Small intestine (tissue), 7 donors: ENCODE measurements around the gene PDZK1. TPM values are rescaled to one million over a fixed set of nuclear protein-coding genes. Genes with fewer than 3 reads are reported as not detected.

Experiments used
- DNase-seq, 2 donors: peaks; one replicate each; pipeline versions ENCODE4 v3.0.0 to v3.0.0-alpha.2; 2013
- FAIRE-seq: peaks from 2 replicates; lab custom pipeline; 2012; peaks lifted over from hg19 to GRCh38; lab: Jason Lieb, UNC
- H3K27ac ChIP-seq, 3 donors: one replicate each; pipeline ENCODE4 v1.5.1; 2013; ENCODE audit warnings: low read length in 2 of 3, mild to moderate bottlenecking in 2 of 3, control low read depth in 1 of 3, inconsistent platforms in 1 of 3, low read depth in 1 of 3, moderate library complexity in 1 of 3
- H3K27me3 ChIP-seq, 3 donors: one replicate each; pipeline ENCODE4 v1.6.1; 2013; ENCODE audit warnings: low read length in 3 of 3, inconsistent platforms in 1 of 3; ENCODE audit not compliant: control insufficient read depth in 3 of 3, insufficient read depth in 3 of 3
- H3K36me3 ChIP-seq, 3 donors: one replicate each; pipeline ENCODE4 v1.6.1; 2013; ENCODE audit warnings: low read length in 3 of 3, inconsistent platforms in 1 of 3, low read depth in 1 of 3, mild to moderate bottlenecking in 1 of 3, moderate library complexity in 1 of 3; ENCODE audit not compliant: control insufficient read depth in 3 of 3, insufficient read depth in 2 of 3
- H3K4me1 ChIP-seq, 3 donors: one replicate each; pipeline ENCODE4 v1.6.1; 2013; ENCODE audit warnings: low read length in 2 of 3, inconsistent platforms in 1 of 3, low read depth in 1 of 3, mild to moderate bottlenecking in 1 of 3, moderate library complexity in 1 of 3; ENCODE audit not compliant: control insufficient read depth in 3 of 3, insufficient read depth in 2 of 3
- H3K4me3 ChIP-seq, 3 donors: one replicate each; pipeline ENCODE4 v1.5.1; 2013; ENCODE audit warnings: low read length in 3 of 3, control low read depth in 1 of 3, inconsistent platforms in 1 of 3, low read depth in 1 of 3, mild to moderate bottlenecking in 1 of 3, moderate library complexity in 1 of 3
- H3K9me3 ChIP-seq, 2 donors: one replicate each; pipeline ENCODE4 v1.6.1; 2013; ENCODE audit warnings: low read depth in 1 of 2, low read length in 1 of 2; ENCODE audit not compliant: control insufficient read depth in 2 of 2, insufficient read depth in 1 of 2
- WGBS, 3 donors: extraction: QIAGEN DNeasy Blood & Tissue Kit; methylation state at CpG; one replicate each; pipeline ENCODE4 v1.1.7; 2013; 5-methylcytosine and 5-hydroxymethylcytosine counted together
- polyA plus RNA-seq, 4 donors: library from polyadenylated mRNA; stranded (reverse) in 3 of 4; unstranded in 1 of 4; fragments of 200-250 nt in 3 of 4; fragments of 120-200 nt in 1 of 4; gene quantifications; one replicate each; pipeline versions ENCODE4 v1.2.1 to v1.2.3, GENCODE V29; 2013
- donor health status: healthy with polysubstance abuse.
- donor health status: control.
- donor health status: control.
- donor health status: Bipolar disorder and iron deficiency.
- donor health status: healthy.

PDZK1 gene
- polyA plus RNA-seq, 4 donors: 15.1 to 268 (median 87.0) TPM

GRCh38 chr1:145706086-145706664 lies 993 bp downstream of the PDZK1 start:
- Histone ChIP-seq H3K4me1 (peaks cover 0 to 36% (median 5%) of the 10 kb centered on the region in 3 donors), H3K36me3 (peaks cover 0 to 2% (median 0%) of the 10 kb centered on the region in 3 donors), H3K9me3 (no peaks in the 10 kb centered on the region), H3K27ac (peak overlapping the region in 2 of 3 donors; percentile 74 to 93), H3K27me3 (no peaks in the 10 kb centered on the region), H3K4me3 (peak overlapping the region in 2 of 3 donors; percentile 48 to 65)
- no peak for FAIRE-seq
- WGBS, 3 donors: 21 to 71% (median 37%) methylated on average over 2 of the region's 2 CpGs
- DNase-seq: peak; percentile 41 to 64

DNA sequence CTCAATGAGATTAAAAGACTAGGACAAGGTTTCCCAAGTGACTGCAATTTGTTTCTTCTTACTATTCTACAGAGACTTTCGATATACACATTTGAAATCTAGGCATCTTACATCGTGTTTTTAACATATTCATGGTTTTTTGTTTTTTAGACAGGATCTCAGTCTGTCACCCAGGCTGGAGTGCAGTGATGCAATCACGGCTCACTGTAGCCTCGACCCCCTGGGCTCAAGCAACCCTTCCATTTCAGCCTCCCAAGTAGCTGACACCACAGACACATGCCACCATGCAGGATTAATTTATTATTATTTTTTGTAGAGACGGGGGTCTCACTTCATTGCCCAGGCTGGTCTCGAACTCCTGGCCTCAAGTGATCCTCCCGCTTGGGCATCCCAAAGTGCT lies 1.5 kb downstream of the PDZK1 start:
- WGBS, 3 donors: 90 to 93% (median 92%) methylated on average over 7 of the region's 7 CpGs
- no peak for FAIRE-seq
- H3K4me1 ChIP-seq: peaks cover 0 to 31% (median 5%) of the 10 kb centered on the region in 3 donors

DNA sequence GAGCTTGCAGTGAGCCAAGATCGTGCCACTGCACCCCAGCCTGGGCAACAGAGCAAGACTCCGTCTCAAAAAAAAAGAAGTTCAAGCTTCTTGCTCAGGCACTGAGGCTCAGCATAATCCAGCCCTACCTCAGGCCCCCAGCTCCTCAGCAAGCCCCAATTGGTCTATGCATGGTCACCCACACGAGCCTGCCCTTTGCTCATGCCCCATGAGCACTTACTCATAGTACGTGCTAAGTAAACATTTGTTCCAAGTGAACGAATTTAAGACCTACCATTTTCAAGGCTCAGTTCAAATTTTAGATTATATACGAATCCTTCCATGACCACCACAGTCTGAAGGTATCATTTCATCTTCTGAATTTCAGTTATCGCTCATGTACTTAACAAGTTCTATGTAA lies 4.3 kb downstream of the PDZK1 start:
- WGBS, 3 donors: 83 to 89% (median 88%) methylated on average over 7 of the region's 7 CpGs
- Histone ChIP-seq H3K36me3 (peaks cover 0 to 5% (median 0%) of the 10 kb centered on the region in 3 donors), H3K4me3 (no peak overlapping the region), H3K27ac (no peak overlapping the region), H3K27me3 (no peaks in the 10 kb centered on the region), H3K4me1 (peaks cover 0 to 11% (median 5%) of the 10 kb centered on the region in 3 donors), H3K9me3 (no peaks in the 10 kb centered on the region)
- FAIRE-seq (no peak), DNase-seq (no peak)

More for the DNA sequence above, 1.5 kb downstream of the PDZK1 start:
- H3K4me3 ChIP-seq: peak overlapping the region in 1 of 3 donors; percentile 65
- H3K27ac ChIP-seq: no peak overlapping the region
- no peaks in the 10 kb centered on the region for H3K27me3 ChIP-seq
- no peak for DNase-seq
- no peaks in the 10 kb centered on the region for H3K9me3 ChIP-seq
- H3K36me3 ChIP-seq: peaks cover 0 to 2% (median 0%) of the 10 kb centered on the region in 3 donors

GRCh38 chr1:145702052-145702451 lies 5.1 kb downstream of the PDZK1 start:
- H3K4me1 ChIP-seq: peaks cover 0 to 4% (median 2%) of the 10 kb centered on the region in 3 donors
- 71 to 84% (median 77%) methylated on average over 2 of the region's 2 CpGs for WGBS, 3 donors
- no peaks in the 10 kb centered on the region for H3K9me3 ChIP-seq
- no peak overlapping the region for H3K27ac ChIP-seq
- peak in 1 of 2 donors; percentile 54 for DNase-seq
- no peaks in the 10 kb centered on the region for H3K27me3 ChIP-seq
- H3K4me3 ChIP-seq: no peak overlapping the region
- FAIRE-seq: no peak
- H3K36me3 ChIP-seq: peaks cover 0 to 5% (median under 1%) of the 10 kb centered on the region in 3 donors

GRCh38 chr1:145701306-145701862 lies 5.8 kb downstream of the PDZK1 start:
- Histone ChIP-seq H3K36me3 (peaks cover 0 to 8% (median 7%) of the 10 kb centered on the region in 3 donors), H3K27ac (no peak overlapping the region), H3K4me1 (peaks cover 0 to 2% (median 0%) of the 10 kb centered on the region in 3 donors), H3K27me3 (no peaks in the 10 kb centered on the region), H3K4me3 (no peak overlapping the region), H3K9me3 (no peaks in the 10 kb centered on the region)
- no peak for FAIRE-seq
- WGBS, 3 donors: 83 to 98% (median 92%) methylated on average over 2 of the region's 2 CpGs
- no peak for DNase-seq

DNA sequence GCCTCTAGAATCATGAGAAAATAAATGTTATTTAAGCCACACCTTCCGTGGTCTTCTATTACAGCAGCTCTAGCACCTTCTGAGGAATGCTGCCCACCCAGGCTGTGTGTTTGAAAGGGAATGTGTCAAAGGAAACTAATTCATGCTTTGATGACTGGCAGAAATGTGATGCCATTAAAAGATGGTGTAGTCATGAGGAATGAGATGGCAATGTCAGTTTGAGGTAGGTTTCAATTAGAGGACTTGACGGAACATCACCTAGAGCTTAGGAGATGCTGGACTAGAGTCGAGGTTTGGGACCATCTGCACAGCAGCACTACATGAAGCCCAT lies 10.6 kb downstream of the PDZK1 start:
- peaks cover 0 to 14% (median 7%) of the 10 kb centered on the region in 3 donors for H3K36me3 ChIP-seq
- 95 to 97% (median 95%) methylated on average over 3 of the region's 3 CpGs for WGBS, 3 donors

GRCh38 chr1:145695821-145696629 lies 11.1 kb downstream of the PDZK1 start:
- Histone ChIP-seq H3K4me1 (peaks cover 0 to under 1% (median under 1%) of the 10 kb centered on the region in 3 donors), H3K27ac (no peak overlapping the region), H3K36me3 (peaks cover 0 to 11% (median 7%) of the 10 kb centered on the region in 3 donors), H3K27me3 (no peaks in the 10 kb centered on the region), H3K4me3 (no peak overlapping the region), H3K9me3 (no peaks in the 10 kb centered on the region)
- 82 to 85% (median 84%) methylated on average over 5 of the region's 5 CpGs for WGBS, 3 donors
- no peak for FAIRE-seq
- no peak for DNase-seq

More for the DNA sequence above, 10.6 kb downstream of the PDZK1 start:
- Histone ChIP-seq H3K4me1 (peaks cover 0 to 2% (median 0%) of the 10 kb centered on the region in 3 donors), H3K27ac (no peak overlapping the region), H3K4me3 (no peak overlapping the region), H3K9me3 (no peaks in the 10 kb centered on the region), H3K27me3 (no peaks in the 10 kb centered on the region)
- no peak for FAIRE-seq
- no peak for DNase-seq

GRCh38 chr1:145692785-145693443 lies 14.3 kb downstream of the PDZK1 start:
- no peaks in the 10 kb centered on the region for H3K9me3 ChIP-seq
- H3K4me1 ChIP-seq: peaks cover 4 to 11% (median 5%) of the 10 kb centered on the region in 3 donors
- H3K4me3 ChIP-seq: no peak overlapping the region
- FAIRE-seq (no peak), DNase-seq (no peak)
- H3K27me3 ChIP-seq: no peaks in the 10 kb centered on the region
- no peak overlapping the region for H3K27ac ChIP-seq
- H3K36me3 ChIP-seq: peaks cover 0 to 18% (median 7%) of the 10 kb centered on the region in 3 donors
- 89 to 94% (median 91%) methylated on average over 11 of the region's 11 CpGs for WGBS, 3 donors
